ENCODE measurements around the gene KLHL29. TPM values are rescaled to one million over a fixed set of nuclear protein-coding genes. Genes with fewer than 3 reads are reported as not detected.

KLHL29 gene
- total and polyA plus RNA-seq, 10 of the 15 experiments (the other 5 are each of a cell fraction or from before 2014, with no cell fraction given): 1.4 to 19.5 (median 6.1) TPM

- no peak for TF ChIP-seq ATF2 (IDR thresholded peaks at IDR 0.05; ENCODE audit: low read length)
- no peak for TF ChIP-seq POLR2AphosphoS2 (IDR thresholded peaks at IDR 0.05; ENCODE audit: low read depth, low read length)
- no peak for TF ChIP-seq CBFB (IDR thresholded peaks at IDR 0.05; ENCODE audit: low read depth)
- TF ChIP-seq WRNIP1 (IDR thresholded peaks at IDR 0.05; ENCODE audit: borderline replicate concordance, low read depth, low read length): no peak
- TF ChIP-seq GATAD2B (conservative IDR thresholded peaks at IDR 0.05; ENCODE audit: low read depth): no peak
Observed at GRCh38 chr2:23563151-23563550, 178.2 kb downstream of the KLHL29 start (continued).

GRCh38 chr2:23563673-23564614 lies 179.0 kb downstream of the KLHL29 start:
- Histone ChIP-seq H3K9ac (ENCODE audit: control insufficient read depth, insufficient read depth, low read length) (no peak overlapping the region), H3K27ac (ENCODE audit: control insufficient read depth, insufficient read depth) (no peak overlapping the region), H3K27me3 (replicated peaks in 1 of 2; ENCODE audit: control insufficient read depth in 2 of 2, insufficient read depth in 2 of 2, low read length in 1 of 2) (no peaks in the 10 kb centered on the region), H3K4me2 (ENCODE audit: control insufficient read depth, insufficient read depth) (no peak overlapping the region), H2AFZ (ENCODE audit: control insufficient read depth, low read depth, low read length) (no peak overlapping the region), H3K36me3 (ENCODE audit: control insufficient read depth in 2 of 2, insufficient read depth in 2 of 2, low read length in 1 of 2) (peaks cover 4 to 5% of the 10 kb centered on the region in 2 experiments; a peak in 3 of 4 replicates), H3K79me2 (ENCODE audit: control insufficient read depth, insufficient read depth, low read length) (no peaks in the 10 kb centered on the region), H3K4me3 (no peak overlapping the region), H3K9me3 (replicated peaks; ENCODE audit: control insufficient read depth, insufficient read depth, low read length) (no peaks in the 10 kb centered on the region), H3K4me1 (ENCODE audit: control insufficient read depth, insufficient read depth, low read length) (no peaks in the 10 kb centered on the region), H4K20me1 (ENCODE audit: control insufficient read depth, insufficient read depth) (no peaks in the 10 kb centered on the region)
- CTCF ChIA-PET: no interaction called here
- TF ChIP-seq CEBPZ (IDR thresholded peaks at IDR 0.05; ENCODE audit: low read depth, low read length) (no peak), PRDM15 (CRISPR knock-in tag; IDR thresholded peaks at IDR 0.05) (no peak), ZNF622 (IDR thresholded peaks at IDR 0.05) (no peak), IKZF2 (IDR thresholded peaks at IDR 0.05) (no peak), ZNF274 (IDR thresholded peaks at IDR 0.05; ENCODE audit: insufficient read depth, insufficient read length) (no peak), MYB (IDR thresholded peaks at IDR 0.05; ENCODE audit: borderline replicate concordance, low read depth, low read length) (no peak)
- intact Hi-C loops (cut with micrococcal nuclease; ENCODE audit: unreplicated experiment): loop anchor here (10.0 kb wide), 1 partner anchor 369 kb away; no protein-coding TSS in a partner anchor
- RAD21 ChIA-PET (ENCODE audit: unreplicated experiment): no interaction called here
- POLR2A ChIA-PET: no interaction called here
- DNase-seq (ENCODE audit: low read depth, low spot score) (no peak), FAIRE-seq (no peak), ATAC-seq (no peak)
- SMC1A ChIA-PET (ENCODE audit: uncharacterized antibody, unreplicated experiment): no interaction called here
- WGBS (ENCODE audit: insufficient coverage, insufficient replicate concordance, low lambda C conversion rate, missing lambda C conversion rate): 87% methylated on average over 21 of the region's 22 CpGs
- no TSS peak for BruUV-seq (replicated peaks)
- in situ Hi-C loops (cut with MboI): no loop called here
